MM.1S (cell line): ENCODE measurements around the gene UBFD1.
"Not testable (repeated sequence)": the region's sequence is repeated elsewhere in the genome, so short reads cannot be mapped to it uniquely, and the experiment has no call there.

Source experiments
- DNase-seq: peaks from one replicate; pipeline ENCODE4 v3.0.0-alpha.2; 2015
- H2AFZ ChIP-seq: fragments of 300-600 bp; sonication (generic); 2 replicates; pipeline ENCODE4 v1.6.0; 2016; ENCODE audit warnings: antibody characterized with exemption, low read length
- H3F3A ChIP-seq: fragments of 300-600 bp; sonication (generic); 2 replicates; pipeline ENCODE4 v1.6.1; 2016; ENCODE audit warnings: mild to moderate bottlenecking, antibody characterized with exemption, low read length, moderate library complexity, mixed read lengths; ENCODE audit not compliant: insufficient read depth
- H3K27ac ChIP-seq: fragments of 300-600 bp; sonication (generic); 2 replicates; pipeline ENCODE4 v1.5.1; 2016; ENCODE audit warnings: mild to moderate bottlenecking, low read length
- H3K27me3 ChIP-seq: fragments of 300-600 bp; sonication (generic); replicated peaks from 2 replicates; pipeline ENCODE4 v1.6.0; 2016; ENCODE audit warnings: low read length; ENCODE audit not compliant: insufficient read depth
- H3K36me3 ChIP-seq: fragments of 300-600 bp; sonication (generic); replicated peaks from 2 replicates; pipeline ENCODE4 v1.6.1; 2016; ENCODE audit warnings: mild to moderate bottlenecking, low read length, mixed read lengths; ENCODE audit not compliant: insufficient read depth
- H3K4me1 ChIP-seq: fragments of 300-600 bp; sonication (generic); 2 replicates; pipeline ENCODE4 v1.6.1; 2016; ENCODE audit warnings: low read length, mixed read lengths
- H3K4me2 ChIP-seq: fragments of 300-600 bp; sonication (generic); 2 replicates; pipeline ENCODE4 v1.6.0; 2016; ENCODE audit warnings: low read depth, low read length
- H3K4me3 ChIP-seq: fragments of 300-600 bp; sonication (generic); 2 replicates; pipeline ENCODE4 v1.5.1; 2016; ENCODE audit warnings: low read length, mixed read lengths
- H3K79me2 ChIP-seq: fragments of 300-600 bp; sonication (generic); 2 replicates; pipeline ENCODE4 v1.6.1; 2016; ENCODE audit warnings: mixed run types, low read length, mixed read lengths
- H3K9ac ChIP-seq: fragments of 300-600 bp; sonication (generic); 2 replicates; pipeline ENCODE4 v1.6.1; 2016; ENCODE audit warnings: low read length, mixed read lengths
- H3K9me2 ChIP-seq: fragments of 300-600 bp; sonication (generic); replicated peaks from 2 replicates; pipeline ENCODE4 v1.6.1; 2016; ENCODE audit warnings: mild to moderate bottlenecking, low read length, mixed read lengths; ENCODE audit not compliant: insufficient read depth
- H3K9me3 ChIP-seq: fragments of 300-600 bp; sonication (generic); replicated peaks from 2 replicates; pipeline ENCODE4 v1.6.1; 2016; ENCODE audit warnings: mild to moderate bottlenecking, low read length, mixed read lengths; ENCODE audit not compliant: insufficient read depth
- H4K20me1 ChIP-seq: fragments of 300-600 bp; sonication (generic); 2 replicates; pipeline ENCODE4 v1.6.1; 2016; ENCODE audit warnings: mild to moderate bottlenecking, low read length, moderate library complexity, mixed read lengths; ENCODE audit not compliant: insufficient read depth
- EZH2 ChIP-seq: fragments of 300-600 bp; sonication (generic); optimal IDR thresholded peaks from 2 replicates; pipeline ENCODE3; 2017; ENCODE audit warnings: low read depth, mild to moderate bottlenecking, antibody characterized with exemption, low read length, mixed read lengths
- EZH2phosphoT487 ChIP-seq: fragments of 300-600 bp; sonication (generic); IDR thresholded peaks from 2 replicates; pipeline ENCODE4 v1.6.1; 2018; ENCODE audit warnings: antibody characterized with exemption, low read length
- TF ChIP-seq, protein P1 (sequence below): fragments of 300-600 bp; sonication (generic); IDR thresholded peaks from 2 replicates; pipeline ENCODE4 v1.5.1; 2016; ENCODE audit warnings: antibody characterized with exemption, low read length, mixed read lengths

The UBFD1 gene

DNA sequence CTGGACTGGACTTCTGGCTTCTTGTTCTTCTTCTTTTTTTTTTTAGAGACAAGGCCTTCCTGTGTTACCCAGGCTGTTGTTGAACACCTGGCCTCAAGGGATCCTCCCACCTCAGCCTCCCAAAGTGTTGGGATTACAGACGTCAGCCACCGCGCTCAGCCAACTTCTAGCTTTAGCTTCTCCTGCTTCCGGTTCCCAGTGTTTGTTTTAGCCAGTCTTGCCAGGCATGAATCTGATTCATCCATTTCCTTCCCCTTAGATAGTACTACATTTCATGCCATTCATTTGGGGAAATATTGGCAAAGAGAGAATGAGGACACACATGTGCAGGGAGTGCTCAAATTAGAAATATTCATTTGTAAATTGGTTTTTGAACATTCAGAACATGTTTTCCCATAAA lies 50.7 kb downstream of the UBFD1 start:
- Histone ChIP-seq H3K4me2 (no peak overlapping the region), H3K27me3 (no peaks in the 10 kb centered on the region), H3F3A (no peaks in the 10 kb centered on the region), H3K9me2 (no peaks in the 10 kb centered on the region), H3K4me1 (no peaks in the 10 kb centered on the region), H3K9ac (no peak overlapping the region), H3K79me2 (no peaks in the 10 kb centered on the region), H3K36me3 (0 out of 2 replicates have a peak, but pooled peaks cover 3% of the 10 kb centered on the region), H4K20me1 (no peaks in the 10 kb centered on the region), H2AFZ (no peak overlapping the region), H3K27ac (no peak overlapping the region), H3K4me3 (no peak overlapping the region), H3K9me3 (no peaks in the 10 kb centered on the region)
- no peak for DNase-seq
- TF ChIP-seq, protein P1, sequence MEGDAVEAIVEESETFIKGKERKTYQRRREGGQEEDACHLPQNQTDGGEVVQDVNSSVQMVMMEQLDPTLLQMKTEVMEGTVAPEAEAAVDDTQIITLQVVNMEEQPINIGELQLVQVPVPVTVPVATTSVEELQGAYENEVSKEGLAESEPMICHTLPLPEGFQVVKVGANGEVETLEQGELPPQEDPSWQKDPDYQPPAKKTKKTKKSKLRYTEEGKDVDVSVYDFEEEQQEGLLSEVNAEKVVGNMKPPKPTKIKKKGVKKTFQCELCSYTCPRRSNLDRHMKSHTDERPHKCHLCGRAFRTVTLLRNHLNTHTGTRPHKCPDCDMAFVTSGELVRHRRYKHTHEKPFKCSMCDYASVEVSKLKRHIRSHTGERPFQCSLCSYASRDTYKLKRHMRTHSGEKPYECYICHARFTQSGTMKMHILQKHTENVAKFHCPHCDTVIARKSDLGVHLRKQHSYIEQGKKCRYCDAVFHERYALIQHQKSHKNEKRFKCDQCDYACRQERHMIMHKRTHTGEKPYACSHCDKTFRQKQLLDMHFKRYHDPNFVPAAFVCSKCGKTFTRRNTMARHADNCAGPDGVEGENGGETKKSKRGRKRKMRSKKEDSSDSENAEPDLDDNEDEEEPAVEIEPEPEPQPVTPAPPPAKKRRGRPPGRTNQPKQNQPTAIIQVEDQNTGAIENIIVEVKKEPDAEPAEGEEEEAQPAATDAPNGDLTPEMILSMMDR: no peak
- TF ChIP-seq EZH2: no peak
- TF ChIP-seq EZH2phosphoT487: no peak

DNA sequence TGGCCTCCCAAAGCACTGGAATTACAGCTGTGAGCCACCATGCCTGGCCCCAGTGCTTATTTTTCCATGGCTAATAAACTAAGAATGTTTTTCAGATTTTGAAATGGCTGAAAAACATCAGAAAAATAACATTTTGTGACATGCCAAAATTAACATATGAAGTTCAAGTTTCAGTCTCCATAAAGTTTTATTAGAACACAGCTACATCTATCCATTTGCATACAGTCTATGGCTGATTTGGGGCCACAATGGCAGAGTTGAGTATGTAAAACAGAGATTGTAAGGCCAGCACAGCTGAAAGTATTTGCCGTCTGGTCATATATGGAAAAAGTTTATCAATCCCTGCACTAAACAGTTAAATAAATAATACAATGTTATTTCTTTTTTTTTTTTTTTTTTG lies 52.4 kb downstream of the UBFD1 start:
- no peak overlapping the region for H3K9ac ChIP-seq
- H3K4me1 ChIP-seq: no peaks in the 10 kb centered on the region
- H3F3A ChIP-seq: no peaks in the 10 kb centered on the region
- H3K9me2 ChIP-seq: no peaks in the 10 kb centered on the region
- H3K4me2 ChIP-seq: no peak overlapping the region
- H2AFZ ChIP-seq: no peak overlapping the region
- no peaks in the 10 kb centered on the region for H3K79me2 ChIP-seq
- no peak for DNase-seq
- no peaks in the 10 kb centered on the region for H4K20me1 ChIP-seq
- 0 out of 2 replicates have a peak, but pooled peaks cover 3% of the 10 kb centered on the region for H3K36me3 ChIP-seq
- TF ChIP-seq, protein P1: no peak
- TF ChIP-seq EZH2phosphoT487: no peak
- no peak for TF ChIP-seq EZH2
- H3K27me3 ChIP-seq: no peaks in the 10 kb centered on the region
- no peak overlapping the region for H3K4me3 ChIP-seq
- H3K27ac ChIP-seq: no peak overlapping the region
- H3K9me3 ChIP-seq: no peaks in the 10 kb centered on the region

DNA sequence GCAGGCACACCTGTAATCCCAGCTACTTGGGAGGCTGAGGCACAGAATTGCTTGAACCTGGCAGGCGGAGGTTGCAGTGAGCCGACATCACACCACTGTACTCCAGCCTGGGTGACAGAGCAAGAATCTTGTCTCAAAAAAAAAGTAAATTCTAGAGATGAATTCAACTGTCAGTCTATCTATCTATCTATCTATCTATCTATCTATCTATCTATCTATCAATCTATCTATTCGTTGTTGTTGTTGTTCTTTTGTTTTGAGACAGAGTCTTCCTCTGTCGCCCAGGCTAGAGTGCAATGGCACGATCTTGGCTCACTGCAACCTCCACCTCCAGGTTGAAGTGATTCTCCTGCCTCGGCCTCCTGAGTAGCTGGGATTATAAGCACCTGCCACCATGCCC lies 53.4 kb downstream of the UBFD1 start:
- H4K20me1 ChIP-seq: not testable (repeated sequence)

DNA sequence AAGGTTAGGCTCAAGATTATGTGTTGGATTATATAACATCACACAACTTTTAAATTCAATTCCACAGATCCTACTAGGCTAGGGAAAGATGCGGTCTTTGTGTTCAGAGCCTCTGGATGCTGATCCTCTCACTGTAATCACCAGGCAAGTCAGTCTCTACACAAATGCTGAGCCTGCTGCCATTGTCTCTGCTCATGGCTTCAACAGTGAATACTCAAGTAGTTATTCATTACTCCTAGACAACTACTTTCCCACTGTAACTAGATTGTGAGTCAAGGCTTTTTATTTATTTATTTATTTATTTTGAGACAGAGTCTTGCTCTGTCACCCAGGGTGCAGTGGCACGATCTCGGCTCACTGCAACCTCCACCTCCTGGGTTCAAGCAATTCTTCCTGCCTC lies 54.4 kb downstream of the UBFD1 start:
- Histone ChIP-seq H3K9ac (no peak overlapping the region), H3K4me3 (no peak overlapping the region), H3K27me3 (no peaks in the 10 kb centered on the region), H3K4me2 (no peak overlapping the region), H3K4me1 (no peaks in the 10 kb centered on the region), H4K20me1 (no peaks in the 10 kb centered on the region), H3F3A (no peaks in the 10 kb centered on the region), H3K9me2 (no peaks in the 10 kb centered on the region), H3K27ac (no peak overlapping the region), H3K36me3 (0 out of 2 replicates have a peak, but pooled peaks cover 3% of the 10 kb centered on the region), H2AFZ (no peak overlapping the region), H3K79me2 (no peaks in the 10 kb centered on the region), H3K9me3 (no peaks in the 10 kb centered on the region)
- DNase-seq: no peak
- TF ChIP-seq EZH2phosphoT487 (no peak), EZH2 (no peak)
- TF ChIP-seq, protein P1: no peak

More for the DNA sequence above, 53.4 kb downstream of the UBFD1 start:
- not testable (repeated sequence) for H3K36me3 ChIP-seq, H3K27me3 ChIP-seq, H3K9ac ChIP-seq, H3K9me2 ChIP-seq, H3K4me1 ChIP-seq, H3K9me3 ChIP-seq, H3K79me2 ChIP-seq, H3F3A ChIP-seq, H3K27ac ChIP-seq, DNase-seq, H3K4me2 ChIP-seq, H3K4me3 ChIP-seq, H2AFZ ChIP-seq
